HG03520 (cell line): Measurements from ENCODE around the gene CBR1.

ENCODE experiments used
- ATAC-seq: cut with Tn5 transposase; IDR thresholded peaks from one replicate; pipeline ENCODE4 v1.9.1; 2021; ENCODE audit warnings: mild to moderate bottlenecking, moderate library complexity; ENCODE audit not compliant: unreplicated experiment

CBR1 gene

DNA sequence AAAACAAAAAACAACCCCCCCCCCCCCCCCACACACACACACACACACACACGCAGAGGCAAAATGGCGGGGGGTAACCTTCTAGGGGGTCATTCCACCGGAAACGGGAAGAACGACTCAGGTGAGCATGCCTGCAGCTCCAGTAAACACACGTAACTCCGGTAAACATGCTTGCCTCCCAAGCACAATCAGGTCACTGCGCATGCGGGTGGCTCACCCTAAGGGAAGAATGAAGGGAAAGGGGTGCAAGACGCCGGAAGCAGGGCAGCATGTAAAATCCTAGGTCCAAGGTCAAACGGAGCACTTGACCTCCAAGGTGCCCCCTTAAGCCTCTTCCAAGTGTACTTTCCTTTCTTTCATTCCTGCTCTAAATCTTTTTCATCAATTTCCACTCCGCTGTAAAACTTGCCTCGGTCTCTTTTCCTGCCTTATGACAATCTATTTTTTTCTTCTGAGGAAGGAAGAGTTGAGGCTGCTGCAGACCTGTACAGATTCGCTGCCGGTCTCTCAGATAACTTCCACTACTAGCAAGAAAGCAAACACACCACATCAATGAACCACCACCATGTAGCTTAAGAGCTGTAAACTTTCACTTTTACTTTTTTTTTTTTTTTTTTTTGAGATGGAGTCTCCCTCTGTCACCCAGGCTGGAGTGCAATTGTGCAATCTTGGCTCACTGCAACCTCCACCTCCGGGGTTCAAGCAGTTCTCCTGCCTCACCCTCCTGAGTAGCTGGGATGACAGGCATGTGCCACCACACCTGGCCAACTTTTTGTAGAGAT lies 44.0 kb downstream of the CBR1 start:
- no peak for ATAC-seq

GRCh38 chr21:36115138-36115730 lies 45.4 kb downstream of the CBR1 start:
- ATAC-seq = no peak

DNA sequence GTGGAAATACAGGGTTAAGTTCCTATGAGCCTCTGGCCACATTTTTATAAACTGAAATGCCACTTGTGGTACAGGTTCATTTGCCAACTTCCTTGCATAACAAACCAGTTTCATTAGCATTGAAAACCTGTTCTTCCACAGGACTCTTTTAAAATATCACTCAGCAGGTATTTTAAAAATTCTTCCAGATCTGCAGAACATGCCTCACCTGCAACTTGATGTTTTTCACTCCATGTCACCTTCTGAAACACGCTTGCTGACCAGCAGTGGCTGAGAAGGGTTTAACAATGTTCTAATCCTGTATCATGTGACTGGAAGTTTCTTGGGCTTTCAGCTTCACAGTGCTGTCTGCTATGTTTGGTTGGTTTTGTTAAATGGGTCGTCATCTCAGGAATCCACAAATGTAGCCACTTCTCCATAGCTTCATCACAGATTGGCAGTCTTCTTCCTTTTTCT lies 47.5 kb downstream of the CBR1 start:
- no peak for ATAC-seq

DNA sequence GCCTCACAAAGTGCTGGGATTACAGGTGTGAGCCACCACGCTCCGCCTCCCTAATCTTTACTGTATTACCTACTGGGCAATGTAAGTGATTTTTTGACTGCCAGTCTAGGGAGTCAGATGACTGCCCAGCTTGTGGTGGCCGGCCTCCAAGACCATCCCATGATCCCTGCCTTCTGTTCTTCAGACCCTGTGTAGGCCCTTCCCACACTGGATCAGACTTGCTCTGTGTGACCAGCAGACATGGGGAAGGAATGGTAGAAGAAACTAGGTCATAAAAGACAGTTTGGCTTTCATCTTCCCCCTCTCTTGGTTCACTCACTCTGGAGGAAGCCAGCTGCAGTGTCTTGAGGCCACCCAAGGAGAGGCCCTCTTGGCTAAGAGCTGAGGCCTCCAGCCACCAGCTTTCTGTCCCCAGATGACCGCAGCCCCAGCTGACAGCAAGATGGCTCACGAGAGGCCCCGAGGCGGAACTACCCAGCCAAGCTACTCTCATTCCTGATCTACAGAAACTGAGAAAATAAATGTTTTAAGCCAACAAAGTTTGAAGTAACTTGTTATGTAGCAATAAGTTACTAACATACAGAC lies 50.6 kb downstream of the CBR1 start:
- ATAC-seq = no peak
